Psoas muscle (tissue), 8 donors: Measurements from ENCODE around the gene MANBA. TPM values are rescaled to one million over a fixed set of nuclear protein-coding genes. Genes with fewer than 3 reads are reported as not detected.
A peak's percentile ranks its signal among the peaks of the same experiment; 100 is the strongest.

Experiments used
- ATAC-seq, 4 donors: fragments of 200-7000 bp; cut with Tn5 transposase; one replicate each; pipeline ENCODE4 v1.9.1; 2020; ENCODE audit warnings: moderate library complexity in 3 of 4, mild to moderate bottlenecking in 2 of 4
- DNase-seq, 2 donors: peaks; one replicate each; pipeline ENCODE4 v3.0.0-alpha.2; 2020
- H3K27ac ChIP-seq: fragments of 200-600 bp; one replicate; pipeline ENCODE4 v1.8.0; 2022
- H3K27me3 ChIP-seq, 3 donors: fragments of 200-600 bp in 1 of 3; one replicate each; pipeline versions ENCODE4 v1.6.1 to v1.8.0; 2013 to 2022; ENCODE audit warnings: low read length in 2 of 3, mild to moderate bottlenecking in 2 of 3, moderate library complexity in 1 of 3; ENCODE audit not compliant: insufficient read depth in 3 of 3
- H3K36me3 ChIP-seq, 2 donors: fragments of 200-600 bp in 1 of 2; one replicate each; pipeline versions ENCODE4 v1.6.1 to v1.8.0; 2013 to 2022; ENCODE audit warnings: low read depth in 1 of 2, mild to moderate bottlenecking in 1 of 2, moderate library complexity in 1 of 2; ENCODE audit not compliant: insufficient read depth in 1 of 2
- H3K4me1 ChIP-seq: fragments of 200-600 bp; one replicate; pipeline ENCODE4 v1.8.0; 2022
- H3K4me3 ChIP-seq: fragments of 200-600 bp; one replicate; pipeline ENCODE4 v1.8.0; 2022; ENCODE audit warnings: mild to moderate bottlenecking
- H3K9me3 ChIP-seq: fragments of 200-600 bp; one replicate; pipeline ENCODE4 v1.8.0; 2022
- CTCF ChIP-seq: fragments of 200-600 bp; IDR thresholded peaks from one replicate; pipeline ENCODE4 v1.8.0; 2022; ENCODE audit warnings: antibody characterized with exemption
- WGBS, 3 donors: extraction: QIAGEN DNeasy Blood & Tissue Kit; methylation state at CpG; one replicate each; pipeline versions ENCODE4 v1.1.6 to v1.1.7; 2013; 5-methylcytosine and 5-hydroxymethylcytosine counted together
- intact Hi-C, 2 donors: fragments of 100-400 bp; cut with DNase I; formaldehyde crosslinking; loops; one replicate each; pipeline versions ENCODE4 v1.11.0 to v1.14.2; 2022
- polyA plus RNA-seq, 3 donors: library from polyadenylated mRNA; stranded (reverse); fragments of 200-250 nt; gene quantifications; one replicate each; pipeline ENCODE4 v1.2.3, GENCODE V29; 2013
- total RNA-seq, 4 donors: library from RNA; stranded (reverse); fragmentation: NEBNext Ultra II Directional in 2 of 4; extraction: Animal tissue kit (Norgen Biotek cat#: 25700) in 2 of 4; gene quantifications; one replicate each; pipeline versions ENCODE4 v1.2.1 to v1.2.4, GENCODE V29; 2021 to 2023
- donor health status: healthy with polysubstance abuse.
- donor health status: DM: no; HTN: no; CAD: no; lungs with moderate emphysema.
- donor health status: Bipolar disorder and iron deficiency.
- donor health status: healthy.
- donor health status: DM: yes; HTN: yes; CAD: no.
- donor health status: DM: no; HTN: no; CAD: no.
- donor health status: DM: no; HTN: no; CAD: no.
- donor health status: DM: yes; HTN: yes; CAD: no.

MANBA gene
- total and polyA plus RNA-seq, 7 donors = 3.1 to 11.9 (median 4.8) TPM

DNA sequence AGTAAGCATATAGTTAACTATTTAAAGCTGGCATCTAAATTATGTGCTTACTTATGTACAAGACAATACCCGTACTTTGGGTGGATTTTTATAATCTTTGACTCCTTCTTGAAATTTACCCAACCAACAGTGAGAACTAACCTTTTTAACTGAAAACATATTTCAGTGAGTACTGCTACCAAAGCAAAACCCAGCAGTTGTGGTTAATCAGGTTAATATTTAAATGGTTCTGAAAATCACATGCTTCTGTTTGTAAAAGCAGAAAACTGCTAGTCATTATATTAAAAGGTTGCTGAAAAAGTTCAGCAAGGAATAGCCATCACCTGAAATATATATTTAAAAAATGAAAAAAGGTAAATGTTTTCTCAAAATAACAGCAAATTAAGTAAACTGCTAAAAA, 46.6 kb upstream of the MANBA start:
- DNase-seq (no peak), ATAC-seq (no peak)
- Histone ChIP-seq H3K4me1 (peaks cover 66% of the 10 kb centered on the region), H3K9me3 (no peaks in the 10 kb centered on the region), H3K27me3 (no peaks in the 10 kb centered on the region), H3K36me3 (peaks cover 5 to 60% of the 10 kb centered on the region in 2 donors), H3K27ac (peak overlapping the region; percentile 64), H3K4me3 (no peak overlapping the region)
- TF ChIP-seq CTCF = no peak
- intact Hi-C loops = no loop called here
- 42 to 59% (median 56%) methylated on average over 1 of the region's 1 CpG for WGBS, 3 donors

DNA sequence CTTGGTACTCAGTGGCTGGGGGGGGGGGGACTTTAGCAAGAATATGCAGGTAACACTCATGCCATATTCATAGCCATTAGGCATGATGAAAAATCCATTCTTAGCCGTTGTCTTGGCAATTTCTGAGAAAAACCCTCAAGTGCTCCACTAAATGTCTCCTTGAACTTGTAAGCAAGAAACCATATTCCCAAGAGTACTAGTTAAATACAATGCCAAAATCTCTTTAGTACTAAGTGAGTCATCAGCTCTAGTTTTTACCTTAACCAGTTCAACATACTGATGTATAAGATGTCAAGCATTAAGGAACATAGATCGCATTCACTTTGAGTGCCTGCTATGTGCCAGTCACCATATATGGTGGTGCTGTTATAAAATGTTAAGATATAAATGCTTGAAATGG, 39.0 kb upstream of the MANBA start:
- WGBS, 3 donors = 81 to 94% (median 83%) methylated on average over 2 of the region's 2 CpGs
- no peak overlapping the region for H3K4me3 ChIP-seq
- no peaks in the 10 kb centered on the region for H3K9me3 ChIP-seq
- ATAC-seq (no peak), DNase-seq (no peak)
- no peak for TF ChIP-seq CTCF
- no peaks in the 10 kb centered on the region for H3K4me1 ChIP-seq
- no peaks in the 10 kb centered on the region for H3K27me3 ChIP-seq
- intact Hi-C loops = no loop called here
- H3K27ac ChIP-seq = peak overlapping the region; percentile 12
- H3K36me3 ChIP-seq = peaks cover 3 to 99% of the 10 kb centered on the region in 2 donors

- ATAC-seq (no peak), DNase-seq (no peak)
- intact Hi-C loops = no loop called here
- no peak for TF ChIP-seq CTCF
- H3K4me1 ChIP-seq = peaks cover 2% of the 10 kb centered on the region
- H3K27me3 ChIP-seq = no peaks in the 10 kb centered on the region
- peaks cover 2 to 77% of the 10 kb centered on the region in 2 donors for H3K36me3 ChIP-seq
- no peaks in the 10 kb centered on the region for H3K9me3 ChIP-seq
- no peak overlapping the region for H3K4me3 ChIP-seq
- no peak overlapping the region for H3K27ac ChIP-seq
- WGBS, 3 donors = 94 to 96% (median 95%) methylated on average over 2 of the region's 2 CpGs
Measured at GRCh38 chr4:102794999-102795398, 34.2 kb upstream of the MANBA start.

GRCh38 chr4:102792361-102792936, 31.7 kb upstream of the MANBA start:
- Histone ChIP-seq H3K27me3 (no peaks in the 10 kb centered on the region), H3K9me3 (peaks cover 7% of the 10 kb centered on the region), H3K4me1 (peaks cover 11% of the 10 kb centered on the region), H3K27ac (no peak overlapping the region), H3K4me3 (no peak overlapping the region), H3K36me3 (peaks cover 2 to 52% of the 10 kb centered on the region in 2 donors)
- 85 to 92% (median 90%) methylated on average over 2 of the region's 2 CpGs for WGBS, 3 donors
- intact Hi-C loops = no loop called here
- no peak for TF ChIP-seq CTCF
- no peak for ATAC-seq
- DNase-seq = no peak

DNA sequence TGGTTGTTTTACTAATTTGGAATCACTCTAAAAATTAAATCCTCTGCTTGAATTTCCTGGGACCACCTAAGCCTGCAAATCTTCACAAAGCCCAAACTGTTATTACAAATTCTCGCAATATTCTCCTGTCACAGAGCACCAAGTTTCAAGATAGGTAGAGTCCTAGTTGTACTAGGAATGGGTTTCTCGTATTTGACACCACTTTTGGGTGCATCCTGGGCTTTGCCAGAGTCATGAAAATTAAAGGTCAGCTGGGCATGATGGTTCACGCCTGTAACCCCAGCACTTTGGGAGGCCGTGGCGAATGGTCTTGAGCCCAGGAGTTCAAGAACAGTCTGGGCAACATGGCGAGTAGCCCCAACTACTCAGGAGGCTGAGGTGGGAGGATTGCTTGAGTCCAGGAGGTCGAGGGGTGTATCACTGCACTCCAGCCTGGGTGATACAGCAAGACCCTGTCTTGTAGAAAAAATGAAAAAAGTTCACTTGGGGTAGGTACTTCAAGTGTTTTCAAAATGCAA, 30.6 kb upstream of the MANBA start:
- H3K36me3 ChIP-seq = peaks cover 2 to 41% of the 10 kb centered on the region in 2 donors
- 82 to 89% (median 83%) methylated on average over 7 of the region's 7 CpGs for WGBS, 3 donors
- ATAC-seq = peak in 2 of 4 donors; percentile 2 to 9

More for the DNA sequence above, 30.6 kb upstream of the MANBA start:
- TF ChIP-seq CTCF = no peak
- no peaks in the 10 kb centered on the region for H3K27me3 ChIP-seq
- intact Hi-C loops = no loop called here
- peaks cover 7% of the 10 kb centered on the region for H3K9me3 ChIP-seq
- DNase-seq = no peak
- no peak overlapping the region for H3K27ac ChIP-seq
- H3K4me3 ChIP-seq = no peak overlapping the region
- H3K4me1 ChIP-seq = peaks cover 11% of the 10 kb centered on the region
